Measurements from ENCODE around the gene HSP90AA1. TPM values are rescaled to one million over a fixed set of nuclear protein-coding genes. Genes with fewer than 3 reads are reported as not detected.

The HSP90AA1 gene
- total and polyA plus RNA-seq, 2 donors (not counting 1 experiment from before 2014, with no cell fraction given), result 342 to 493 TPM

DNA sequence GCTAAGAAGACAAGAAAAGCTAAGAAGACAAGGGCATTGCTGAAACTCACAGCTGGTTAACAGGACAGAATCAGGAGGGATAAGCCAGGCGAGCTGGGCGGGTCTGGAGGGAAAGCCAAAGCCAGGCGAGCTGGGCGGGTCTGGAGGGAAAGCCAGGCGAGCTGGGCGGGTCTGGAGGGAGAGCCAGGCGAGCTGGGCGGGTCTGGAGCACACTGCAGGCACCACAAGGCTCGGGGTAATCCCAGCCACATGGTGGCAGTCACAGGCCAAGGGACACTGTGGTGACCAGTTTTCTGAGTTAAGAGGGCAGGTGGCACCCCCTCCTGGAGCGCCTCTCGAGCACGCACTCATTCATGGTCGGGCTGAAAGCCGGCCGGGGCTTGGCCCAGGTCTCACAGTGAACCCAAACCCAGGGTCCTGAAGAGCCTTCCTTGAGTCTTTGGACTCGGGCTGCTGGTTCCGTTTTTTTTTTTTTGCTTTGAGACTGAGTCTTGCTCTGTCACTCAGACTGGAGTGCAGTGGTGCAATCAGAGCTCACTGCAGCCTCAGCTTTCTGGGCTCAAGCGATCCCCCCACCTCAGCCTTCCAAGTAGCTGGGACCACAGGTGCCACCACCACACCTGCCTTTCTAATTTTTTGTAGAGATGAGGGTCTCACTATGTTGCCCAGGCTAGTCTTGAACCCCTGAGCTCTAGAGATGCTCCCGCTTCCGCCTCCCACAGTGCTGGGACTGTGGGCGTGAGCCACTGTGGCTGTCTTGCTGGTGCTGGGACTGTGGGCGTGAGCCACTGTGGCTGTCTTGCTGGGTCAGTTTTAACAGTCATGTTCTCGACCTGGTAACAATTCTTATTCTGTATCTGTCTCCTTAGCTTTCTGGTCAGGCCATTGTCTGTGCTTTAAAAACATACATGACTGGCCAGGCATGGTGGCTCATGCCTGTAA, 40.2 kb downstream of the HSP90AA1 start:
- Histone ChIP-seq H2AFZ (ENCODE audit: low read length) (no peak overlapping the region), H3K4me1 (ENCODE audit: control insufficient read depth, extremely low read depth, insufficient read depth, low read length) (peaks cover 4% of the 10 kb centered on the region), H4K20me1 (ENCODE audit: control insufficient read depth, extremely low read depth, insufficient read depth, low read length) (peaks cover 3% of the 10 kb centered on the region), H3K4me3 (replicated peaks in 1 of 4; ENCODE audit: control extremely low read depth in 1 of 4, insufficient read depth in 1 of 4, low read depth in 3 of 4, low read length in 4 of 4) (no peak overlapping the region), H3K9me3 (ENCODE audit: control insufficient read depth, insufficient read depth, low read depth, low read length) (no peaks in the 10 kb centered on the region), H3K4me2 (ENCODE audit: extremely low read depth, insufficient read depth, low read length) (no peak overlapping the region), H3K36me3 (ENCODE audit: control insufficient read depth, insufficient read depth, low read length) (peaks cover 56% of the 10 kb centered on the region), H3K79me2 (ENCODE audit: control insufficient read depth, insufficient read depth, low read length) (no peaks in the 10 kb centered on the region), H3K9ac (ENCODE audit: insufficient read depth, low read length) (no peak overlapping the region), H3K27ac (ENCODE audit: insufficient read depth, low read length) (no peak overlapping the region), H3K27me3 (ENCODE audit: control insufficient read depth, insufficient read depth, low read length) (no peaks in the 10 kb centered on the region)
- TF ChIP-seq, protein P1, sequence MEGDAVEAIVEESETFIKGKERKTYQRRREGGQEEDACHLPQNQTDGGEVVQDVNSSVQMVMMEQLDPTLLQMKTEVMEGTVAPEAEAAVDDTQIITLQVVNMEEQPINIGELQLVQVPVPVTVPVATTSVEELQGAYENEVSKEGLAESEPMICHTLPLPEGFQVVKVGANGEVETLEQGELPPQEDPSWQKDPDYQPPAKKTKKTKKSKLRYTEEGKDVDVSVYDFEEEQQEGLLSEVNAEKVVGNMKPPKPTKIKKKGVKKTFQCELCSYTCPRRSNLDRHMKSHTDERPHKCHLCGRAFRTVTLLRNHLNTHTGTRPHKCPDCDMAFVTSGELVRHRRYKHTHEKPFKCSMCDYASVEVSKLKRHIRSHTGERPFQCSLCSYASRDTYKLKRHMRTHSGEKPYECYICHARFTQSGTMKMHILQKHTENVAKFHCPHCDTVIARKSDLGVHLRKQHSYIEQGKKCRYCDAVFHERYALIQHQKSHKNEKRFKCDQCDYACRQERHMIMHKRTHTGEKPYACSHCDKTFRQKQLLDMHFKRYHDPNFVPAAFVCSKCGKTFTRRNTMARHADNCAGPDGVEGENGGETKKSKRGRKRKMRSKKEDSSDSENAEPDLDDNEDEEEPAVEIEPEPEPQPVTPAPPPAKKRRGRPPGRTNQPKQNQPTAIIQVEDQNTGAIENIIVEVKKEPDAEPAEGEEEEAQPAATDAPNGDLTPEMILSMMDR (conservative IDR thresholded peaks at IDR 0.05 in 1 of 2, IDR thresholded peaks at IDR 0.05 in 1 of 2; ENCODE audit: low read depth in 1 of 2, low read length in 2 of 2), result peak; percentile 28 to 30
- TF ChIP-seq EZH2 (IDR thresholded peaks at IDR 0.05; ENCODE audit: low read length, missing control alignments), result no peak
- DNase-seq (ENCODE audit: low read depth in 2 of 2), result peak; percentile 56 to 76

GRCh38 chr14:102044566-102044965, 42.3 kb downstream of the HSP90AA1 start:
- H3K36me3 ChIP-seq (ENCODE audit: control insufficient read depth, insufficient read depth, low read length), result peaks cover 53% of the 10 kb centered on the region
- no peak for TF ChIP-seq EZH2 (IDR thresholded peaks at IDR 0.05; ENCODE audit: low read length, missing control alignments)
- TF ChIP-seq, protein P1 (conservative IDR thresholded peaks at IDR 0.05 in 1 of 2, IDR thresholded peaks at IDR 0.05 in 1 of 2; ENCODE audit: low read depth in 1 of 2, low read length in 2 of 2), result no peak
- H3K79me2 ChIP-seq (ENCODE audit: control insufficient read depth, insufficient read depth, low read length), result no peaks in the 10 kb centered on the region
- H2AFZ ChIP-seq (ENCODE audit: low read length), result no peak overlapping the region
- H3K9ac ChIP-seq (ENCODE audit: insufficient read depth, low read length), result no peak overlapping the region
- H3K4me3 ChIP-seq (replicated peaks in 1 of 4; ENCODE audit: control extremely low read depth in 1 of 4, insufficient read depth in 1 of 4, low read depth in 3 of 4, low read length in 4 of 4), result no peak overlapping the region
- no peaks in the 10 kb centered on the region for H3K9me3 ChIP-seq (ENCODE audit: control insufficient read depth, insufficient read depth, low read depth, low read length)
- H3K27me3 ChIP-seq (ENCODE audit: control insufficient read depth, insufficient read depth, low read length), result no peaks in the 10 kb centered on the region
- H3K4me1 ChIP-seq (ENCODE audit: control insufficient read depth, extremely low read depth, insufficient read depth, low read length), result no peaks in the 10 kb centered on the region
- DNase-seq (ENCODE audit: low read depth in 2 of 2), result no peak
- no peak overlapping the region for H3K4me2 ChIP-seq (ENCODE audit: extremely low read depth, insufficient read depth, low read length)
- no peaks in the 10 kb centered on the region for H4K20me1 ChIP-seq (ENCODE audit: control insufficient read depth, extremely low read depth, insufficient read depth, low read length)
- H3K27ac ChIP-seq (ENCODE audit: insufficient read depth, low read length), result peak overlapping the region; percentile 10

- no peaks in the 10 kb centered on the region for H4K20me1 ChIP-seq (ENCODE audit: control insufficient read depth, extremely low read depth, insufficient read depth, low read length)
- TF ChIP-seq, protein P1 (conservative IDR thresholded peaks at IDR 0.05 in 1 of 2, IDR thresholded peaks at IDR 0.05 in 1 of 2; ENCODE audit: low read depth in 1 of 2, low read length in 2 of 2), result no peak
- no peak for TF ChIP-seq EZH2 (IDR thresholded peaks at IDR 0.05; ENCODE audit: low read length, missing control alignments)
- DNase-seq (ENCODE audit: low read depth in 2 of 2), result no peak
- H3K79me2 ChIP-seq (ENCODE audit: control insufficient read depth, insufficient read depth, low read length), result no peaks in the 10 kb centered on the region
- no peaks in the 10 kb centered on the region for H3K4me1 ChIP-seq (ENCODE audit: control insufficient read depth, extremely low read depth, insufficient read depth, low read length)
- peaks cover 53% of the 10 kb centered on the region for H3K36me3 ChIP-seq (ENCODE audit: control insufficient read depth, insufficient read depth, low read length)
- peak overlapping the region; percentile 35 for H3K27ac ChIP-seq (ENCODE audit: insufficient read depth, low read length)
- H3K4me2 ChIP-seq (ENCODE audit: extremely low read depth, insufficient read depth, low read length), result no peak overlapping the region
- H3K9ac ChIP-seq (ENCODE audit: insufficient read depth, low read length), result no peak overlapping the region
- no peaks in the 10 kb centered on the region for H3K27me3 ChIP-seq (ENCODE audit: control insufficient read depth, insufficient read depth, low read length)
- no peak overlapping the region for H2AFZ ChIP-seq (ENCODE audit: low read length)
- no peak overlapping the region for H3K4me3 ChIP-seq (replicated peaks in 1 of 4; ENCODE audit: control extremely low read depth in 1 of 4, insufficient read depth in 1 of 4, low read depth in 3 of 4, low read length in 4 of 4)
- H3K9me3 ChIP-seq (ENCODE audit: control insufficient read depth, insufficient read depth, low read depth, low read length), result no peaks in the 10 kb centered on the region
These were observed 43.4 kb downstream of the HSP90AA1 start for GRCh38 chr14:102043251-102044025.
